Fibroblast of the conjunctiva (primary cell): ENCODE results near the gene PLD4.
"Not testable (repeated sequence)": the region's sequence is repeated elsewhere in the genome, so short reads cannot be mapped to it uniquely, and the experiment has no call there.

Experiments
- DNase-seq: peaks from one replicate; pipeline ENCODE4 v3.0.0-alpha.2; 2010; ENCODE audit warnings: low read depth

Gene PLD4

GRCh38 chr14:104885973-104886689 lies 38.5 kb upstream of the PLD4 start:
- no peak for DNase-seq

- no peak for DNase-seq
These were observed 37.7 kb upstream of the PLD4 start for GRCh38 chr14:104886690-104887622.

- DNase-seq = no peak
These were observed 36.8 kb upstream of the PLD4 start for GRCh38 chr14:104887623-104888488.

- no peak for DNase-seq
These were observed 35.9 kb upstream of the PLD4 start for GRCh38 chr14:104888489-104889374.

- DNase-seq = no peak
These were observed 35.3 kb upstream of the PLD4 start for GRCh38 chr14:104889375-104889757.

- DNase-seq = not testable (repeated sequence)
These were observed 34.4 kb upstream of the PLD4 start for GRCh38 chr14:104890292-104890691.

- no peak for DNase-seq
These were observed 33.5 kb upstream of the PLD4 start for GRCh38 chr14:104891121-104891551.

GRCh38 chr14:104891664-104892530 lies 32.8 kb upstream of the PLD4 start:
- DNase-seq = no peak

- DNase-seq = no peak
These were observed 31.9 kb upstream of the PLD4 start for GRCh38 chr14:104892531-104893434.

- no peak for DNase-seq
These were observed 31.1 kb upstream of the PLD4 start for GRCh38 chr14:104893435-104894207.

GRCh38 chr14:104894331-104895206 lies 30.1 kb upstream of the PLD4 start:
- no peak for DNase-seq

- no peak for DNase-seq
These were observed 29.4 kb upstream of the PLD4 start for GRCh38 chr14:104895207-104895785.

GRCh38 chr14:104895786-104896661 lies 28.7 kb upstream of the PLD4 start:
- DNase-seq = no peak

GRCh38 chr14:104897330-104898194 lies 27.1 kb upstream of the PLD4 start:
- no peak for DNase-seq

- DNase-seq = no peak
These were observed 26.5 kb upstream of the PLD4 start for GRCh38 chr14:104898195-104898558.
